SK-N-MC (cell line): Measurements from ENCODE around the gene PPP1R15A.

Experiments used
- EZH2 ChIP-seq: fragments of 200-600 bp; sonication (generic); IDR thresholded peaks from one replicate; pipeline ENCODE4 v1.6.1; 2017; ENCODE audit warnings: antibody characterized with exemption
- POLR2AphosphoS5 ChIP-seq: IDR thresholded peaks from 2 replicates; pipeline ENCODE4 v1.6.1; 2012; ENCODE audit warnings: mild to moderate bottlenecking, low read depth, low read length, borderline replicate concordance

GRCh38 chr19:48890551-48890950 lies 18.3 kb downstream of the PPP1R15A start:
- TF ChIP-seq POLR2AphosphoS5 = no peak
- TF ChIP-seq EZH2 = no peak
